KOPT-K1 (cell line): ENCODE measurements around the gene BCCIP.

ENCODE experiments used
- H3K27ac ChIP-seq: fragments of 200-600 bp; sonication (generic); 2 replicates; pipeline ENCODE4 v1.5.1; 2016; ENCODE audit warnings: antibody characterized with exemption, mild to moderate bottlenecking, low read depth, low read length; ENCODE audit not compliant: poor library complexity, severe bottlenecking
- H3K36me3 ChIP-seq: fragments of 200-600 bp; sonication (generic); 2 replicates; pipeline ENCODE4 v1.5.1; 2017; ENCODE audit warnings: antibody characterized with exemption, mild to moderate bottlenecking, low read length, moderate library complexity; ENCODE audit not compliant: insufficient read depth
- H3K9me3 ChIP-seq: fragments of 200-600 bp; sonication (generic); 2 replicates; pipeline ENCODE4 v1.5.1; 2017; ENCODE audit warnings: antibody characterized with exemption, low read length, mild to moderate bottlenecking; ENCODE audit not compliant: insufficient read depth, poor library complexity, severe bottlenecking

BCCIP gene

GRCh38 chr10:125816548-125816947 is 6.8 kb upstream of the BCCIP start:
- H3K36me3 ChIP-seq = peaks cover 32% of the 10 kb centered on the region
- H3K9me3 ChIP-seq = no peaks in the 10 kb centered on the region
- H3K27ac ChIP-seq = no peak overlapping the region

- no peak overlapping the region for H3K27ac ChIP-seq
- H3K36me3 ChIP-seq = peaks cover 32% of the 10 kb centered on the region
- H3K9me3 ChIP-seq = no peaks in the 10 kb centered on the region
These were observed 5.9 kb upstream of the BCCIP start for GRCh38 chr10:125817337-125817946.

- Histone ChIP-seq H3K27ac (no peak overlapping the region), H3K36me3 (peaks cover 8% of the 10 kb centered on the region), H3K9me3 (no peaks in the 10 kb centered on the region)
These were observed 2.6 kb upstream of the BCCIP start for GRCh38 chr10:125820701-125821100.

DNA sequence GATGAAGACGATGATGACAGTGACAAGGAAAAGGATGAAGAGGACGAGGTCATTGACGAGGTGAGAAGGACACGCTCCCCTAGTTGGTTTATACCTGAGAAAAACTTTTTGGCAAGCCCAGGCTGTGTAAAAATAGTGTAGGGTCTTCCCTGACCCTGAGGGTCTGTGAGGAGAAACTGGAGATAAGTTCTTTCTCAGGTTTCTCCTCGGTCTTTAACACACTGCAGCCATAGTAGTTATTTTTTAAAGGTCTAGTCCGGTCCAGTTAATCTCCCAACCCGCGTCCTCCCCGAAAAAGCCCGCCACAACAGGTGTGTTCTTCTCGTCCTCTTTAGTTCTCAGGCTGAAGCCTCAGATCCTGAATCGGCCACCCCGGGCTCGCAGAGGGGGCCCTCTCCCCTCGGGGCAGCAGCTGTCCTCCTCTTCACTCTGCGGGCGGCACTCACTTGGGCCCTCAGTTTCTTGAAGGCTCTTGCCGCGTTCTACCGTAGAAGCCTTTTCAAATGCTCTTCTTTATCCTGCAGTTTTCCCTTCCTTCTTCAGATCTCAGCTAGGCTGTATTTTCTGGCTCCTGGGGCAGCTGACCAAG is 411 bp downstream of the BCCIP start:
- Histone ChIP-seq H3K27ac (peak overlapping the region; percentile 89), H3K9me3 (no peaks in the 10 kb centered on the region), H3K36me3 (peaks cover 35% of the 10 kb centered on the region)

GRCh38 chr10:125824736-125825135 is 1.4 kb downstream of the BCCIP start:
- Histone ChIP-seq H3K9me3 (no peaks in the 10 kb centered on the region), H3K36me3 (peaks cover 45% of the 10 kb centered on the region), H3K27ac (peak overlapping the region; percentile 89)

GRCh38 chr10:125827133-125827532 is 3.8 kb downstream of the BCCIP start:
- peaks cover 69% of the 10 kb centered on the region for H3K36me3 ChIP-seq
- no peak overlapping the region for H3K27ac ChIP-seq
- H3K9me3 ChIP-seq = no peaks in the 10 kb centered on the region

- Histone ChIP-seq H3K9me3 (no peaks in the 10 kb centered on the region), H3K27ac (no peak overlapping the region), H3K36me3 (peaks cover 81% of the 10 kb centered on the region)
These were observed 5.0 kb downstream of the BCCIP start for GRCh38 chr10:125828311-125828710.

GRCh38 chr10:125836746-125837145 is 13.4 kb downstream of the BCCIP start:
- Histone ChIP-seq H3K27ac (no peak overlapping the region), H3K36me3 (peaks cover 99% of the 10 kb centered on the region), H3K9me3 (no peaks in the 10 kb centered on the region)

GRCh38 chr10:125838802-125839575 is 15.6 kb downstream of the BCCIP start:
- no peak overlapping the region for H3K27ac ChIP-seq
- peaks cover 92% of the 10 kb centered on the region for H3K36me3 ChIP-seq
- no peaks in the 10 kb centered on the region for H3K9me3 ChIP-seq

- no peaks in the 10 kb centered on the region for H3K9me3 ChIP-seq
- H3K27ac ChIP-seq = no peak overlapping the region
- peaks cover 92% of the 10 kb centered on the region for H3K36me3 ChIP-seq
These were observed 17.1 kb downstream of the BCCIP start for GRCh38 chr10:125840406-125840805.

DNA sequence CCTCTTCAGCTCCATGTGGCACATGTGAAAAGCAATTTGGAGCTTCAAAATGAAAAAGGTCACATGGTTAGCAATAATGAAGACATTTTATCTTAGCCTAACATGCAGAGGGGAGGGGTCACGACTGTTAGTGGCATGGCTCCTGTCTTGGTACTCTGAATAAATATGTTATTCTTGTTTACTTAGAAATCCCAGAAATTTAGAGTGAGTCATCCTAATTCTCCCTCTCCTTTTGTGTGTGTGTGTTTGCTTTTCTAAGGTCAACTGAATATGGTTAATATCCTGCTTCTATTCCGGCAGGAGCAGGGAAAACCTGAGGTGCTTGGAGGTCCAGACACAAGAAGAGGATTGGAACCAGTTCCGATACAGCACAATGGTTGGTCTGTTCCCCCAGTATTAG is 17.6 kb downstream of the BCCIP start:
- Histone ChIP-seq H3K9me3 (no peaks in the 10 kb centered on the region), H3K36me3 (peaks cover 92% of the 10 kb centered on the region), H3K27ac (no peak overlapping the region)

DNA sequence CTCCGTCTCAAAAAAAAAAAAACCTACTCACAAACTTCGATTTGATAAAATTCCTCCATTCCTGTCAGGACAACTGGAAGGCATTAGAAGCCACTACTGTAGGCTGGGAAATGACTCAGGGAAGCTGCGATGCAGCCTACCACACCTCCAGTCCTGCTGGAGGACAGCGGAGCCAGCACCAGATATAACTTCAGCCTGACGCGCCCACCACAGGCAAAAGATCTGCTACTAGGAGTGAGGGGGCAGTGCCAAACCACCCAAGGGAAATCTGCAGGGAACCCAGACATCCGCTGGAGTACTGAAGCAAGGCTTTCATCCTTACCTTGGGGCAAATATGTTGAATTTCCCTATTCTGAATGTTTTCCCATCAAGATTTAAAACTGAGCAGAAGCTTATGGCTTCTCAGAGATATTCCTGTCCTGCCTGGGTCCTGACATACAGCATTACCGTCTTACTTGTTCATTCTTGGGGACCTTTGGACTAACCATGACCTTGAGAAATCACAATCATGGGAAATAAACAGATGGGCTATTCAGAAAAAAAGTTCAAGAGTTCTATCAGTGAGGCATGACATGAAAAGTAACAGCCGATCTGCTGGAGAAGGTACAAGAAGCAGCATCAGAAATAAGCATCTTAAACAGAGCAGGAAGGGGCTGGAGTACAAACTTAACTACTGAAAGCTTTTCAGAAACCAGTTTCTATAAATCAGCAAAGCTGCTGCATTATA is 20.4 kb downstream of the BCCIP start:
- Histone ChIP-seq H3K9me3 (no peaks in the 10 kb centered on the region), H3K27ac (no peak overlapping the region), H3K36me3 (peaks cover 74% of the 10 kb centered on the region)

GRCh38 chr10:125844751-125845221 is 21.4 kb downstream of the BCCIP start:
- Histone ChIP-seq H3K36me3 (peaks cover 64% of the 10 kb centered on the region), H3K27ac (no peak overlapping the region), H3K9me3 (no peaks in the 10 kb centered on the region)

GRCh38 chr10:125845617-125846016 is 22.3 kb downstream of the BCCIP start:
- Histone ChIP-seq H3K27ac (no peak overlapping the region), H3K36me3 (peaks cover 55% of the 10 kb centered on the region), H3K9me3 (no peaks in the 10 kb centered on the region)

GRCh38 chr10:125846894-125847293 is 23.5 kb downstream of the BCCIP start:
- no peak overlapping the region for H3K27ac ChIP-seq
- peaks cover 43% of the 10 kb centered on the region for H3K36me3 ChIP-seq
- no peaks in the 10 kb centered on the region for H3K9me3 ChIP-seq
